Gastrocnemius medialis (tissue), 4 donors: ENCODE results near the gene TENM3. TPM values are rescaled to one million over a fixed set of nuclear protein-coding genes. Genes with fewer than 3 reads are reported as not detected.

Experiments used
- ATAC-seq, 2 donors: fragments of 150-250 bp; one replicate each; pipeline ENCODE4 v1.9.1; 2016
- DNase-seq, 2 donors: peaks; one replicate each; pipeline ENCODE4 v3.0.0-alpha.2; 2019
- H3K27ac ChIP-seq, 4 donors: fragments of 200-600 bp; sonication (generic); 1 replicate in 1 of 4; 2 replicates in 3 of 4; pipeline ENCODE4 v1.5.1; 2016 to 2018; ENCODE audit warnings: mild to moderate bottlenecking in 2 of 4, moderate library complexity in 1 of 4
- H3K27me3 ChIP-seq, 3 donors: fragments of 200-600 bp; sonication (generic) in 2 of 3; 1 replicate in 1 of 3; 2 replicates in 2 of 3; pipeline versions ENCODE4 v1.5.1 to v1.6.0; 2016 to 2019; ENCODE audit warnings: mild to moderate bottlenecking in 1 of 3, moderate library complexity in 1 of 3
- H3K36me3 ChIP-seq, 2 donors: fragments of 200-600 bp; sonication (generic) in 1 of 2; one replicate each; pipeline ENCODE4 v1.5.1; 2017 to 2018
- H3K4me1 ChIP-seq, 2 donors: fragments of 200-600 bp; sonication (generic) in 1 of 2; one replicate each; pipeline ENCODE4 v1.5.1; 2016 to 2017; ENCODE audit warnings: mild to moderate bottlenecking in 2 of 2
- H3K4me3 ChIP-seq, 4 donors: fragments of 200-600 bp; sonication (generic) in 3 of 4; 1 replicate in 1 of 4; 2 replicates in 3 of 4; pipeline ENCODE4 v1.5.1; 2016 to 2019; ENCODE audit warnings: mild to moderate bottlenecking in 2 of 4
- H3K9me3 ChIP-seq, 3 donors: fragments of 200-600 bp; sonication (generic) in 2 of 3; 1 replicate in 1 of 3; 2 replicates in 2 of 3; pipeline ENCODE4 v1.5.1; 2016 to 2019
- CTCF ChIP-seq, 5 experiments: fragments of 450-650 bp in 3 of 5; fragments of 200-600 bp in 2 of 5; sonication (generic) in 2 of 5; IDR thresholded peaks in 4 of 5; conservative IDR thresholded peaks in 1 of 5; 1 replicate in 4 of 5; 2 replicates in 1 of 5; pipeline ENCODE4 v1.5.1; 2016 to 2019; ENCODE audit warnings: antibody characterized with exemption in 5 of 5, mild to moderate bottlenecking in 3 of 5, moderate library complexity in 3 of 5
- POLR2A ChIP-seq, 2 donors: fragments of 450-650 bp; IDR thresholded peaks; one replicate each; pipeline ENCODE4 v1.6.1; 2017; ENCODE audit warnings: antibody characterized with exemption in 2 of 2, mild to moderate bottlenecking in 2 of 2, moderate library complexity in 2 of 2
- in situ Hi-C, 4 donors: fragments of 200-750 bp; cut with MboI; loops; one replicate each; pipeline versions ENCODE4 v1.15.0 to v1.8.0; 2017; ENCODE audit warnings: low sequenced_read_pairs in 4 of 4
- intact Hi-C: fragments of 100-400 bp; cut with DNase I; formaldehyde crosslinking; loops from one replicate; pipeline ENCODE4 v1.15.1; 2023; ENCODE audit warnings: low total_unique reads
- total RNA-seq, 4 donors: library from RNA; depleted of rRNA; stranded (reverse); fragments of >200 nt; gene quantifications; one replicate each; pipeline versions ENCODE4 v1.1.0 to v1.2.3, GENCODE V29; 2016

Gene TENM3
- total RNA-seq, 4 donors from 2014 or later: 8.3 to 16.2 (median 12.3) TPM

GRCh38 chr4:182684796-182685195 lies 441.6 kb downstream of the TENM3 start:
- H3K4me3 ChIP-seq: no peak overlapping the region
- TF ChIP-seq POLR2A (IDR thresholded peaks at IDR 0.05): no peak
- in situ Hi-C loops (no loop called here), intact Hi-C loops (no loop called here)
- H3K36me3 ChIP-seq: no peaks in the 10 kb centered on the region
- no peaks in the 10 kb centered on the region for H3K9me3 ChIP-seq
- H3K27me3 ChIP-seq: no peaks in the 10 kb centered on the region
- H3K27ac ChIP-seq: no peak overlapping the region
- no peak for DNase-seq
- no peak for ATAC-seq
- H3K4me1 ChIP-seq: no peaks in the 10 kb centered on the region

GRCh38 chr4:182688081-182688480 lies 444.9 kb downstream of the TENM3 start:
- no peak overlapping the region for H3K27ac ChIP-seq
- H3K4me1 ChIP-seq: no peaks in the 10 kb centered on the region
- ATAC-seq (no peak), DNase-seq (no peak)
- in situ Hi-C loops: no loop called here
- intact Hi-C loops: no loop called here
- no peaks in the 10 kb centered on the region for H3K9me3 ChIP-seq
- no peak overlapping the region for H3K4me3 ChIP-seq
- no peak for TF ChIP-seq POLR2A (IDR thresholded peaks at IDR 0.05)
- TF ChIP-seq CTCF (IDR thresholded peaks at IDR 0.05 in 4 of 5, conservative IDR thresholded peaks at IDR 0.05 in 1 of 5): no peak
- no peaks in the 10 kb centered on the region for H3K27me3 ChIP-seq
- H3K36me3 ChIP-seq: no peaks in the 10 kb centered on the region

- intact Hi-C loops (loop anchor here (1.0 kb wide), 1 partner anchor 13 kb away; no protein-coding TSS in a partner anchor), in situ Hi-C loops (no loop called here)
- Histone ChIP-seq H3K4me3 (no peak overlapping the region), H3K9me3 (no peaks in the 10 kb centered on the region), H3K4me1 (no peaks in the 10 kb centered on the region), H3K36me3 (no peaks in the 10 kb centered on the region), H3K27ac (no peak overlapping the region), H3K27me3 (no peaks in the 10 kb centered on the region)
- no peak for TF ChIP-seq POLR2A (IDR thresholded peaks at IDR 0.05)
- no peak for TF ChIP-seq CTCF (IDR thresholded peaks at IDR 0.05 in 4 of 5, conservative IDR thresholded peaks at IDR 0.05 in 1 of 5)
- ATAC-seq (no peak), DNase-seq (no peak)
Measured at GRCh38 chr4:182694551-182694950, 451.3 kb downstream of the TENM3 start.

- no peak overlapping the region for H3K27ac ChIP-seq
- no peak for ATAC-seq
- no peaks in the 10 kb centered on the region for H3K36me3 ChIP-seq
- in situ Hi-C loops: no loop called here
- no peaks in the 10 kb centered on the region for H3K9me3 ChIP-seq
- H3K27me3 ChIP-seq: no peaks in the 10 kb centered on the region
- intact Hi-C loops: no loop called here
- TF ChIP-seq CTCF (IDR thresholded peaks at IDR 0.05 in 4 of 5, conservative IDR thresholded peaks at IDR 0.05 in 1 of 5) (no peak), POLR2A (IDR thresholded peaks at IDR 0.05) (no peak)
- no peaks in the 10 kb centered on the region for H3K4me1 ChIP-seq
- no peak overlapping the region for H3K4me3 ChIP-seq
- DNase-seq: no peak
Measured at GRCh38 chr4:182695009-182695408, 451.8 kb downstream of the TENM3 start.

- ATAC-seq: no peak
- in situ Hi-C loops: no loop called here
- Histone ChIP-seq H3K36me3 (no peaks in the 10 kb centered on the region), H3K4me3 (no peak overlapping the region), H3K27ac (no peak overlapping the region), H3K9me3 (no peaks in the 10 kb centered on the region), H3K4me1 (no peaks in the 10 kb centered on the region), H3K27me3 (no peaks in the 10 kb centered on the region)
- DNase-seq: no peak
- intact Hi-C loops: no loop called here
- no peak for TF ChIP-seq CTCF (IDR thresholded peaks at IDR 0.05 in 4 of 5, conservative IDR thresholded peaks at IDR 0.05 in 1 of 5)
- TF ChIP-seq POLR2A (IDR thresholded peaks at IDR 0.05): no peak
Measured at GRCh38 chr4:182695842-182696241, 452.6 kb downstream of the TENM3 start.
